22Rv1 (cell line): ENCODE measurements around the gene PLCB1.

Experiments used
- CTCF ChIP-seq: fragments of 450-650 bp; IDR thresholded peaks from 2 replicates; pipeline ENCODE4 v1.5.1; 2017; ENCODE audit warnings: mild to moderate bottlenecking
- ZFX ChIP-seq: fragments of 450-650 bp; IDR thresholded peaks from 2 replicates; pipeline ENCODE4 v1.6.1; 2017; ENCODE audit warnings: antibody characterized with exemption, borderline replicate concordance

DNA sequence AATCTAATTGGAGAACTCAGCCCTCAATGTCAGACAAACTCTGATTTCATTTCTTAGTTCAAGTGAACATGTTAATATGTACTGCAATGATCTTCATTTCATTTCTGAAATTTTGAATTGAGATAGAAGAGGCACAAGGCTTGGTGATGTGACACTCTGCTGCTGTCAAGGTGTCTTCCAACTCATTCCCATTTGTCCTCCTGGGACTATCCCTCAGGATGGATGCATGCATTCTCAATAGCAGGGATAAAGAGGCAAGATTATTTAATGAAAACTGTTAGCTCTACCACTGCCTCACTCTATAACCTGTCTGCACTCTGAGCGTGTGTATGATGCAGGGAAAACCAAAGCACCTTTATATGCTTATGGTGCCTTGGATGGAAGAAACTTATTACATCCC, 78.7 kb downstream of the PLCB1 start:
- no peak for TF ChIP-seq CTCF
- TF ChIP-seq ZFX: no peak
